Activated CD4-positive, alpha-beta T cell treated with anti-CD3 and anti-CD28 coated beads, Interleukin-10, Interleukin-2, amounts not matched to agents 100 ng/mL and 50 ng/mL, durations not matched to agents 16 hours and 8 hours (primary cell): ENCODE results near the gene PPL.
"Not testable (repeated sequence)": the region's sequence is repeated elsewhere in the genome, so short reads cannot be mapped to it uniquely, and the experiment has no call there.

Experiments
- DNase-seq: peaks from one replicate; pipeline ENCODE4 v3.0.0-alpha.2; 2020

PPL gene

GRCh38 chr16:4908854-4909401 is 28.0 kb downstream of the PPL start:
- DNase-seq, result no peak

GRCh38 chr16:4904942-4905615 is 31.9 kb downstream of the PPL start:
- no peak for DNase-seq

GRCh38 chr16:4904108-4904941 is 32.6 kb downstream of the PPL start:
- no peak for DNase-seq

GRCh38 chr16:4902038-4902437 is 34.9 kb downstream of the PPL start:
- no peak for DNase-seq

DNA sequence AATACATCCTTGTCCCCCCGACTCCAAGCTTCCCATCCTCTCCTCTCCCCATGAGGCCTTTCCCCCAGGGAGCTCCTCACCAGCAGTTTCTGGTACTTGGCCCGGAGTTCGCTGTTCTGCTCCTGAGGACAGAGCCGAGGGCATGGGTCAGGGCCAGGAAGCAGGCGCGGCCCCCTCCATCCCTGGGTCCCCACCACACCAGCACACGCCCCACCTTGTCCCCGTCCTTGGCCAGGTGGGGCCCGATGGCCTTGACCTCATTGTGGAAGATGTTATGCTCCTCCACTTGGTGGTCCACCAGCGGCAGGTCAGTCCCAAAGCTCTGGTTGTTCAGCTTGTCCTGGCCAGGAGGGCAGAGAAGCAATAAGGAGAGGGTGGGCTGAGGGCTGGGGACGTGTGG is 36.2 kb downstream of the PPL start:
- no peak for DNase-seq

- DNase-seq, result no peak
Measured at GRCh38 chr16:4900036-4900435, 36.9 kb downstream of the PPL start.

DNA sequence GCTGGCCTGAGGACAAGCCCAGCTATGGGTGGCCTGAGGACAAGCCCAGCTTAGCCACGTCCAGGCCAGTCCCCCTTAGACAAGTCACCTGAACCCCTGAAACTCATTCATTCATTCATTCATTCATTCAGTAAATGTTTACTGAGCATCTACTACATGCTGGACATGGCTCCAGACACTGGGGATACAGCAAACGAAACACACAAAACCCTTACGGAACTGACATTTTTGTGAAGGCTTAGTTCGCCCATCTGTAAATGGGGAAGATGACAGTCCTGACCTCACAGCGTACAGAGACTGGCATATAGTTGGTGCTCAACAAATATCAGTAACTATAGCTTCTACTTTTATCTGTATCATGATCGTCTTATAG is 37.5 kb downstream of the PPL start:
- no peak for DNase-seq

GRCh38 chr16:4898811-4899473 is 38.0 kb downstream of the PPL start:
- no peak for DNase-seq

DNA sequence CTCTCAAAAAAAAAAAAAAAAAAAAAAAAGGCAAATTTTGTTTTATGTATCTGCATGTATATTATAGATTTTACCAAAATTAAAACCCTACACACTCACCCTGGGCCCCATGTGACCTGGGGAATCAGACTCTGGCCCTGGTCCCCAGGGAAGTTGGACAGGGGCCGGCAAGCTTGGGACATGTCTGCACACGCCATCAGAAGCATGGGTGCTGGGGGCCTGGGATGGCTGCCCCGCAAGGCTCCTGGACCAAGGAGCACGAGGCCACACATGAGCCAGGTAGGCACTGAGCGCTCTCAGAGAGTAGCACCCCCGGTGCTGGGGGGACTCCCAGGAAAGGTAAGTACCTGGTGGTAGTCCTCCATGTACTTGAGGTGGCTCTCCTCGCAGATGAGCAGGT is 39.6 kb downstream of the PPL start:
- DNase-seq, result no peak

DNA sequence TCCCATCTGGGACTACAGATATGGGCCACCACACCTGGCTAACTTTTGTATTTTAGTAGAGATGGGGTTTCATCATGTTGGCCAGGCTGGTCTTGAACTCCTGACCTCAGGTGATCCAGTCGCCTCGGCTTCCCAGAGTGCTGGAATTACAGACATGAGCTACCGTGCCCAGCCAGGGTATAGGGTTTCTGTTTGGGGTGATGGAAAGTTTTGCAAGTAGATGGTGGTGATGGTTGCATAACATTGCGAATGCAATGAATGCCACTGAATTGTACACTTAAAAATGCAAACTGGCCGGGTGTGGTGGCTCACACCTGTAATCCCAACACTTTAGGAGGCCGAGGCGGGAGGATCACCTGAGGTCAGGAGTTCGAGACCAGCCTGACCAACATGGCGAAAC is 40.2 kb downstream of the PPL start:
- not testable (repeated sequence) for DNase-seq

- no peak for DNase-seq
Measured at GRCh38 chr16:4895366-4895765, 41.6 kb downstream of the PPL start.

DNA sequence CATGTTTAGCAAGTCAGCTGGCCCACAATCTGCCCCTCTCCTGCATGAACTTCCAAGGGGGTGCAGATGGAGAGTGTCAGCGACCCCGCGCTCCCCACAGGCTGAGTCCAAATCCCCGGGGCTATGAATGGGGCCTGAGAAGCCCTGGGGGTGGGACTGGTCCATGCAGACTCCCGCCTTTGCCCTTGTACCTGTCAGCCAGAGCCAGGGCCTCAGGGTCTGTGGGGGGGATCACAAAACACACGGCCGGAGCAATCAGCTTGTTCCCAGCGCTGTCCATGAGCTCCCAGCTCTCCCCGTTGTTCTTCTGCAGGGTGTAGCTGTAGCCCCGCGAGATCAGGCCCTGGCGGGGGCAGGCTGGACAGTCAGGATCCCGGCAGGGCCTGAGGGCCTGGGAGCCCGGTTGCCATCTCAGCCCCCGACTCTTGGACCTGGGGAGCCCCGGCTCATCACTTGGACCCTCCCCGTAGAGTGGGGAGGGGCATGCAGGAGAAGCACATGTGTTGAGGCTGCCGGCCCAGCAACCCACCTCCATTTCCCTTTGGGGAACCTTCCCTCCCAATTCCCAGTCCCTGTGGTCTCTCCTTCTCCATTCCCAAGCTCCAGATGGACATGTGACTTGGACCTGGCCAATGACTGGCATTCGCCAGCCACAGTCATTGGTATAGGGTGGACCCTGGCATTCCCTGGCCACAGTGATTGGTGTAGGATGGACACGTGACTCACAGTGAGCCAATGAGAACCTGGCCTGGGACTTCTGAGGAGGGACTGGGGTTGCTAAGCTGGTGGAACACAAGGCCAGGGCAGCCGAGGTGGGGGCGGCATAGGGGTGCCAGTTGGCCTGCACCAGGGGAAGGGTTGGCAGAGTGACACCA is 42.4 kb downstream of the PPL start:
- DNase-seq, result no peak

DNA sequence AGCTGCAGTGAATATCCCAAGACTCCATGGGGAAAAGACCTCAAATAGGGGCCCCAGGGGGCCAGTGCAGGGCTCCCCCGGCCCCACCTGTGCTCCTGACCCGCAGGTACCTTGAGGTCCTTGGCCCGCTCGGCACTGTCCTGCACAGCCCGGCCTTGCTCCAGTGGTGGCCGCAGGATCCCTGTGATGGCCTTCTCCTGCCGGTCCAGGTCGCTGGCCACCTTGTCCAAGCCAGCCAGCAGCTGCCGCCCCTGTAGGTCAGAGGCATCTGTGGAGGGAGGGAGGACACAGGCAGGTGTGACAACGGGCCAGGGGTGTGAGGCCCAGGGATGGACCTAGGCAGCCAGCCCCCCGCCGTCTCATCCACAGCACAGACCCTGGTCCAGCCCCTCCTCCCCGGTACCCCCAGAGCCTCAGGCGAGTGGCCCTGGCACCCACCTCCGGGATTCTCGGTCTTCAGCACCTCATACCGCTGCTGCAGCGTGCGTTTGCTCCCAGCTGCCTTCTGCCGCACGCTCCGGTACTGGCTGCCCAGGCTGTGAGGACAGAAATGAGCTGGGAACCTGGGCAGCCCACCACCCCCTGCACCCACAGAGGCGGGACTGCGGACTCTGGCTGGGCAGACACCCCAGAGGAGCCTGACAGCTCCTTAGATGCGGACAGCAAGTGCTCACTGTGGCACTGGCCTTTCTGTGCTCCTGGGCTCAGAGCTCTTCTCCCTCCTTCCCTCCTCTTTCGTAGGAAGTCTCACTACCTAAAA is 43.7 kb downstream of the PPL start:
- DNase-seq, result no peak

DNA sequence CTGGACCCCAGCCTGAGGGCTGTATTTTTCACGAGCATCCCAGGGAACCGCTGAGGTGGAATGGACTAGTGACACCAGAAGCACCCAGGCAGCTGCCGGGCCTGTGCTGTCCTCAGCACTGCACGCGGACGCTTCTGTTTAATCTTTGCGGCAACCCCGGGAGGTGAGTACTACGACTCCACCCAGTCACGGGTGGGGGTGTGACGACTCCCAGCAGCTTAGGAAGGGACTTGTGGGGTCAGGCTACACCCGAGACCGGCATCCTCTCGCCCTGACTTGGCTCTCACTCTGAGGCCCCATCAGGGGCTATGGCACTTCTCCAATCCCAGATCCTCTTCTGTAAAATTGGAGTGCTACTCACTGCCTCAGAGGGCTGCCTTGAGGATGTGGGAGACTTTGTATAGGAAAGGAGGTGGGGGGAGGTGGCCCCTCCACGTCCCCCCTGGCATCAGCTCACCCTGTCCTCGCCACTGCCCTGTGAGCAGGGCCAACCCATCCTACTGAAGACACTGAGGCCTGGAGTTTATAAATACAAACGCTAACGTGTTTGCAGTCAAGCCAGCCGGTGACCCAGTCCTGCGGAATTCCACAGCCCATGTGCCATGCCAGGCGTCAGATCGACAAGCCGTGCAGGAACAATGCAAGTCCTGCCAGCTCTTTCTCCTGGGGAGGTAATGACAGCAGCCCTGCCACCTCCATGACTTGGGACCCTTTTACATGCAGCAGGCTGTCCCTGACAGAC is 44.4 kb downstream of the PPL start:
- DNase-seq, result no peak

GRCh38 chr16:4891886-4892216 is 45.1 kb downstream of the PPL start:
- no peak for DNase-seq

DNA sequence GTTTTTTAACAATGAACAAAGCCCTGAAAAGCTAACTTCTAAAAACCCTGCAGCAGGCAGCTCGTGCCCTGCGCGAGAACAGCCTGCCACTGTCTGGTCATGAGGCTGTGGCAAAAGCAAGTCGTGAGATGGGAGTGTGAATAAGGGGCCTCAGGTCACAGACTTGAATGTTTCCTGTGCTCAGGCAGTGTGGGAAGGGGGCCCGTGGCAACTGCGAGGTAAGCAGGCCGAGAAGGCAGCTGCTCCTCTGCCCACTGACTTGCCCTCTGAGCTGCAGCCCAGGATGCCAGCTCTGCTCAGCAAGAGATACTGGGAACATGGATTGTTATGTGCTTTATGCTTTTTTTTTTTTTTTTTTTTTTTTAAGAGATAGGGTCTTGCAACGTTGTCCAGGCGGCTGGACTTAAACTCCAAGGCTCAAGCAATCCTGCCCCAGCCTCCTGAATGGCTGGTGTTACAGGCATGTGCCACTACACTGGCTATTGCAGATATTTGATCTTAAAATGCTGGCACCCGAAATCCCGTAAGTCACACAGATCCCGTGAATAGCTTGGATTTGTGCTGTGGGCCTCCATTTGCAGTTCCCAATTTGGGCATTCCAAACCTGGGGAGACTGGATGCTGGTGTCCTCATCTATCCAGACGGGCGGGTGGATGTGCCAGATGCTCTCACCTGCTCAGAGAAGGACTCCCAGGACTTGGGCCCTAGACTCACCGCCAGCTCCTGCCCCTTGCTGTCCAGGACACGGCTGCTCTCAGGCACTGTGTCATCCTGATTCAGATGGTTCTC is 45.7 kb downstream of the PPL start:
- no peak for DNase-seq

DNA sequence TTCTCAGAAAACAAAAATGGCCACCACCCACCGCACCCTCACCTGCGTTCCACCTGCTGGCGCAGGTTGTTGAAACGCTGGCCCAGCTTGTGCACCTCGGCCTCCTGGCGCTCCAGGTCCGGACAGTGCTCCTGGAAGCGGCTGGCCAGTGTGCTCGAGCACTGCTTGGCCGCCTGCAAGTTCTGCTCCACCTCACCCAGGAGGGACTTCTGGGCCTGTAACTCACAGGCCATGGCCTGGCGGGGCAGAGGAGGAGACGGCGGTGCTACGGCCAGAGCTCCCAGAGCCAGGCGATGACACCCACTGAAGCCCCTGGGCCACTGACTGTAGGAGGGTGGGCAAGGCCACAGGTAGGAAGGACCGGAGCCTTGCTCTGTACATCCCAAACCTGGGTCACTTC is 46.3 kb downstream of the PPL start:
- no peak for DNase-seq

DNA sequence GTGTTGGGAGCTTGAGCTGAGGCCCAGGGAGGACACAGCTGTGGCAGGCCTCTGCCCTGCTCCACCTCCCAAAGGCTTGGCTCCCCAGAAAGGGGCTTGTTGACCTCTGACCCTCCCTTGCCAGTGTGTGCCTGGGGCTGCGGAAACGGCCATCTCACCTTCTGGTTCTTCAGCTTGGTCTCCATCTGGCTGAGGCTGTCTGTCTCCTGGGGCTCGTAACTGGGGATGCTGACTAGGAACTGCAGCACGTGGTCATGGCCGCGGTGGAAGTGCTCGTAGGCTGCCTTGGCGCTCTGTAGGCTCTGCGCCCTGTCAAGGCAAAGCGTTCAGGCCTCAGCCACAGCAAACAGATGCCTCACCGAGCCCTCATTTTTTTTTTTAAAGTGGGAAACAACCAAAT is 46.9 kb downstream of the PPL start:
- no peak for DNase-seq

- DNase-seq, result no peak
Measured at GRCh38 chr16:4888428-4889135, 48.4 kb downstream of the PPL start.

DNA sequence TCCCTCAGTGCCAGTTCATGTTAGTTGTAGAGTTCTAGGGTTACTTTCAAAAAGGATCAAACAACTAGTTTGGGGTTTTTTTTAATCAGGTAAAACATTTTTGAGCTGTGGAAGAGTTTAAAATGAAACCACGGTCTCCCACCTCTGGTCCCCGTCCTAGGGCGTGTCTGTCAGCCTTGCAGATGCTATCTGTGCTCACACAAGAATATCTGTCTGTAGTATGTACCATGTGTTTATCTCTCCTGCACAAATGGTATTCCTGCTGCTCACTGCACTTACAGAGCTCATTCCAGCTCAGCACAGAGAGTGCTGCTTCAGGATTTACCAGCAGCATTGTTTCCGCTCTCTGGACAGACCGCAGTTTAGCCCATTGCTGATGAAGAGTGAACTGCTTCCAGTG is 50.8 kb downstream of the PPL start:
- no peak for DNase-seq
